ENCODE measurements around the gene TNIP2.
"Not testable (repeated sequence)": the region's sequence is repeated elsewhere in the genome, so short reads cannot be mapped to it uniquely, and the experiment has no call there.

Gene TNIP2

DNA sequence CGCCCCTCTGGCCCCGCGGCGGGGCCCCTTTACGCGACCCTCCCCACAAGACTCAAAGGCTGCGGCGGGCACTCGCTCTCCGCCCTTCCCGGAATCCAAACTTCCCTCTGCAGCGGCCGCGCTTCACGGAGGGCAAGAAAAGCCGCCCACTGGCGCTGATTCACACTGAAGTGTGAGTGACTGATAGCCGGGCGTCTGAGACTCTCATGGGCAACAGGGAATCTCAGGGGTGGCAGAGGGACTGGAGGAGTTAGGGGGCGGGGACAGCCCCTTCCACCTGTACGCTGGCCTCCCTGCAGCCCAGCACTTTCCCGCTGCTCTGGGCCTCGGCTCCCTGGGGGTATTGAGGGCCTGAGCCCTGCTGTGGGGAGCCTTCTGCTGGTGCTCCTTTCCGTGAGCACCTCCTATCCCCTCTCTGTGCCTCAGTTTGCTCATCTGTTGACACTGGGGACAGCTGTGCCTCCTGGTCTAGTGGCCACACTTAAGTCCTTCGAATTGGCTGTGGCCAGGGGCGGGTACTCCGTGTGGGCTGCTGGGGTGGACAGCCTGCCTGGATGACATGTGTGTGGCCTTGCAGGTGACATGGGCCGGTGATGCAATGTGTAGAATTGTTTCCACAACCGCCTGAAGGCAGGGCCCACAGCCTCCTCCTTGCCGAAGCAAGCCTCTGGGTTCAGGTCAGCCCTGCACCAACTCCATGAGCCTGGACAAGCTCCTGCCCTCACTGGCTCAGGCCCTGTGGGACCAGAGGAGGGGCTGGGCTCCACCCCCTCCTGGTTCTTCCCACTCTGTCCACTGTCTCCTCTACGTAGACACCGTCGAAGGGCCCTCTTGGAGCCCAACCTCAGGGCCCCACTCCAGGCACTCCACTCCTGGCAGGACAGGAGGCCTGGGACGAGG lies 37.7 kb upstream of the TNIP2 start:
- no peak for DNase-seq

GRCh38 chr4:2792711-2793585 lies 36.8 kb upstream of the TNIP2 start, which contains the start of gene SH3BP2:
Gene SH3BP2, plus strand, starts transcription at chr4:2793085. Its CDS starts 27,533 bp downstream, at chr4:2820618.
- peak; percentile 76 for DNase-seq

DNA sequence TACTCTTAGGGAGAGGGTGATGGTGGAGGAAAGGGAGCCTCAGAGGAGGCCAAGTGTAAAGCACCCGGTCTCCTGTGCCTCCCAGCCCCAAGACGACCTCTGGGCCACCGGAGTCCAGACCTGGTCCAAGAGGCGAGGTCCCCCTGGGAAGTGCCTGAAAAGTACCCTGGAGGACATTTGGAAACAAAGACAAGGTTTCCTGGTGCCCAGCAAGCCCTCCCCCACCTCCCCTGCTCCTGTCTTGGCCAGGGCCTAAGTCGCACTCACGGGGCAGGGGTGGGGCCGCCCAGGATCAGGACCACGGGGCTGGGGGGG lies 36.2 kb upstream of the TNIP2 start:
- no peak for DNase-seq

DNA sequence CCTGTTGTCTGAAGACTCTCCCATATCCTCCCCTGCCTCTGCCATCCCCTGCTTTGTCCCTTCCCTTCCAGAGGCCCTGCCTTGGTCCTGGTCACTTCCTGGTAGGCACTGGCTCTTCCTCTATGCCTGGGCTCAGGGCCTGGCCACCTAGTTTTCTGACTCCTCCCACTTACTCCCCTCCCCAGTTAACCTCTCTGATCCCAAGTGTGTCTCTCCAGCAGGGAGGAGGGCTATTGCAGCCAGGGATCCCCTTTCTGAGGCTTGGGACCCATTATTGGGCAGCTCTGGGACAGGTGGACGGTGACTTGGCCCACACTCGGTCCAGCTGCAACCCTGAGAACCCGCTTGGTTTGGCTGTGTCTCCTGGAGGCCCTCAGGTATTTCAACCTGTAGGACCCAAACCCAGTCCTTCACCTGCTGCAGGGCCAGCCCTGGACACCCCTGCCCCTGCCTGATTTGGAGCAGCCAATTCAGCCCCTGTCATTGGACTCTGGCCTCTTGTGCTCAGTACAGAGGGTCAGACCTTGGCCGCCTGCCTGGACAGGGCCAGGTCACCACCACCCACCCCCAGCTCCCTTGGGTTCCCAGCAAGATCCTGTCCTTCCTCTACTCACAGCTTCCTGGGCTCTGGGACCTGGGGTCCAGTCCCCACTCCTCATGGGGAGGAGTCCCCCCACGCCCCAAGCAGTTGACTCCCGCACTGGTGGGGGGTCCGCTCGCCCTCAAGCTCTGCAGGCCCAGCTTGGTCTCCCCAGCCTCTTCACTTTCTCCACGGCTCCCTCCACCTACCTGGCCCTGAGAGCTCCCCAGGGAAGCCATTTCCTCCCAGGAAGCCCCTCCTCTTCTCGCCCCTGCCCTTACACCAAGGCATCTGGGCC lies 35.6 kb upstream of the TNIP2 start:
- no peak for DNase-seq

DNA sequence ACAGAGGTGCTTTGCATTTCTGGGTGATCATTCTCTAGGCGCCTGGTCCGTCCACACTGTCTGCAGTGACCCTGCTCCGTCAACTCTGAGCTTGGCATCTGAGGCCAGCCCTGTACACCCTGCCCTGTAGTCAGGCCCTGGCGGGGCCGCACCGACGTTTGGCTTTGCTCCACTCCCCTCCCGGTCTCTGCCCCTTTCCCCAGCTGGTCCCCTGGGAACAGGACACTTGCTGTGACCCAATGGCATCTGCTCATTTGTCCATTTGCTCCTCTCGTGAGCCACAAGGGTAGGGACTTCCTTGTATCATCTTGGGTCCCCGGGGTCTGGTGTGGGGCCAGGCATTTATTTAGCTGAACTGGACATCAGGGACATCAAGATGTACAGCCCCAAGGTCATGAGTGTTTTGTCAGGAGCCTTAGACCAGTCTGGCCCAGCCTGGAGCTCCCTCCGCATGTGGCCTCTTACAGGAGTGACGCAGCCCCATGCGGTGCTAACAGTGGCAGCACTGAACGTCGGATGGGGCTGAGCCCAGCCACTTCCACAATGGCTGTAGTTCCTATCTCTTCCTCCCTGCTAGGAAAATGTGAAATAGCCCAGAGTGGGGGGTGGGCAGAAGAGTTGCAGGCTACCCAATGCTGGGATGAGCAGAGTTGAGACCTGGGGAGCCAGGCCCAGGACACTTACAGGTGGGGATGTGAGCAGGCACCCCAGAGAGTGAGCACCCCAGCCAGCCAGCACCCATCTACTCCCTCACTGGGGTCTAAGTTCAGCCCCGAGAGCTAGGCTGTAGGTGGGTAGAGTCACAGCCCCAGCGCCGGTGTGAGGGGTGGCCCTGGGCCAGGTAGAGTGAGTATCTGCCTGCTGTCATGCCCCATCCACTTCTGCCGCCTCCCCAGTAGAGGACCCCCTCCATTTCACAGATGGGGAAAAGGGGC lies 34.7 kb upstream of the TNIP2 start:
- no peak for DNase-seq

GRCh38 chr4:2789793-2790582 lies 33.9 kb upstream of the TNIP2 start:
- DNase-seq: no peak

GRCh38 chr4:2789351-2789750 lies 33.2 kb upstream of the TNIP2 start:
- DNase-seq: no peak

GRCh38 chr4:2788532-2789103 lies 32.5 kb upstream of the TNIP2 start:
- no peak for DNase-seq

DNA sequence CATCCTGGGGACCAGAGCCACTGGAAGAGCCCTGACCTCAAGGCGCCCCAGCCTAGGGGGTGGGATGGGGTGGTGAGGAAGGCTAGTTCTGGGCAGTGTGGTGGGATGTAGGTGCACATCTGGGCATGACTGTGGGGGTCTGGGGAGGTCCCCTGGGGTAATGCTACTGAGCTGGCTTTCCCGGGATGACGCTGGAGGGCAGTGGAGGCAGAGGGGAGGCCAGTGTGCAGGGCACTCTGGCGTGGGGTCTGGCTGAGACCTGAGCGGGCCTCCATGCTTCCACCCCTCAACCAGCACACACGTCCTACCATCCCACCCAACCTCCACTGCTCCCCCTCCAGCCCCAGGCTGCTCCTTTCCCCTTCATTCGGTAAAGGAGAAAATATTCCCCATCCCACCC lies 32.0 kb upstream of the TNIP2 start:
- no peak for DNase-seq

DNA sequence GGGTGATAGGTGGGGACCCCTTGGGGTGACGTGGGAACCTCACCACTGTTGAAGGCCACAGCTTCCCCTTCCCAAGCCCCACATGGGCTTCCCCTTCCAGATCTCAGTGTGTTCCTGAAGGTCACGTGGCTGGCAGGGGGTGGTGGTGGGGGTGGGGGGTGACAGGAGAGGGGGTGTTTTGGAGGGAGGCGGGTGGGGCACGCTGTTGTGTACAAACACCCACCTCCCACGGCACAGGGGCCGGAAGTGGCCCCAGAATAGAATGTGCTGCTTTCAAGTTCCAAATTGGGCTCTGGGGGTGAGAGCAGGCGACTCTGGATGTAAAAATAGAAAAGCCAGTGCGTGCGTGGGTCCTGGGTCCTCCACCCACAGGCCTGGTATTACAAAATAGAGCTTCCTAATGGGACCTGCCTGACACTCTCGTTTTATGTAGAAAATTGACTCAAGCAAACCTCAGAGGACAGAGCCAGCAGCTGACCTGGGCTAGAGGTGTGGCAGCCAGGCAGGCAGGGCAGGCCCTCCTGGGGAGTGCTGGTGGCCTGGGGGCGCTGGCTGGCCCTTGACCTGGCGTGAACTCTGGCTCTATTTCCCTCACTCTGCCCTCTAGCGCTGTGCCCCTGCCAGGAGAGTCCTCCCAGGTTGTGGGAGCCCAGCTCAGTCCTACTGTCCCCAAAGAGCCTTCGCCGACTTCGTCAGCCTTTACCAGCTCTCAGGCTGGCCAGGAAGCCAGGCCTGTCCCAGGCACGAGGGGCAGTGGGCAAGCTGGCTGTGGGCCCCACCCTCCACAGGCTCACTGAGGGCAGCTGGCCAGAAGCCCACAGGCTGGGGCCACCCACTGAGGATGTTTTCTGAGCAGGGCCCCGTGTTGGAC lies 31.3 kb upstream of the TNIP2 start:
- DNase-seq: no peak

DNA sequence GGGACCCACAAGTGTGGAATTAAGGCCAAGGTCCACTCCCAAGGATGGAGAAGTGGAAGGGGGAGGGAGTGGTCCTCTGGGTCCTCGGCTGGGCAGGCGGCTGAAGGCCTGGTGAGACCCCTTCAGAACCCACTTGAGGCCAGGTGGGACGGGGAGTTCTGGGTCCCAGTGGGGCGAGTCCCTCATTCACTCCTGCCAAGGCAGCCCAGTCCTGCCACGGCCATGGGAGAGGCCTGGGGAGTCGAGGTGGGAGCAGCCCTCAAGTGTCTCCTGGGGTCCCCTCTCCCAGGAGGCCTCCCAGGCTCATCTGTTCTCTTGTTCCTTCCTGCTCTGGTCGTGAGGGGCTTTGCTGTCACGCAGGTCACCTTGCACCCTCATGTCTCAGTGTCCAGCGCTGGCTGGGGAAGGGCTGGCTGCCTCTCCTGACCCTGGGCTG lies 30.7 kb upstream of the TNIP2 start:
- DNase-seq: no peak

DNA sequence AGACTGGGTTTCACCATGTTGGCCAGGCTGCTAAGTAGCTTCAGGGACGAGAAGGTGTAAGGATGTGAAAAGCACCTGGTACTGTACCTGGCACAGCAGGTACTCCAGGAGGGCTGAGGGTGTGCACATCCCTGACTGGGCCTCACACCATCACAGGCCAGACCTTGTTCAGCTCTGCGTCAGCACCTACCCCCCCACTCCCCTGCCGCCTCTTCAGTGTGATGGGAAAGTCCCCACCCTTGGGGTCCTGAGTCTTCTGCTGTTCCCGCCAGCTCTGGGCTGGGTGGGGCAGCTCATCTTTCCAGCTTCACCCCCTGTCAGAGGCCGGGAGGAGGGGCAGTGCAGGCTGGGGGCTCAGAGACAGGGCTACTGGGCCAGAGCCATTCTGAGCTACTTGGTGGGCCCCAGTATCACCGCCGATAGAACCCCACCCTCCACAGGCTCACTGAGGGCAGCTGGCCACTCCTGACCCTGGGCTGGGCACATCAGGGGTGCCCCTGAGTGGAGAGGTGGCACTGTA lies 30.1 kb upstream of the TNIP2 start:
- DNase-seq: no peak

DNA sequence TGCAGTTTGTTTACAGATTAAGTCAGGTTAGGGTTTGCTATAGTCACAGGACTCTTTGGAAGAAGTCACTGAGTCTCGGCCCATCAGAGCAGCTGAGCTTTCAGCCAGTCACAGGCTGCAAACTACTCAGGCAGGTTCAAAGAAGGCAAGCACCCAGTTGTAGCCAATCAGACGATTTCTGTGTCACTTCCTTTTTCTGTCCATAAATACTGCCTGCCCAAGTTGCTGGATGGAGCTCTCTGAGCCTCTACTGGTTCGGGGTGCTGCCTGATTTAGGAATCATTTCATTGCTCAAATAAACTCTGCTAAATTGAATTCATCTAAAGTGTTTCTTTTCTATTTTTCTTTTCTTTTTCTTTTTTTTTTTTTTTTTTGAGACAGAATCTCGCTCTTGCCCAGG lies 29.5 kb upstream of the TNIP2 start:
- no peak for DNase-seq

DNA sequence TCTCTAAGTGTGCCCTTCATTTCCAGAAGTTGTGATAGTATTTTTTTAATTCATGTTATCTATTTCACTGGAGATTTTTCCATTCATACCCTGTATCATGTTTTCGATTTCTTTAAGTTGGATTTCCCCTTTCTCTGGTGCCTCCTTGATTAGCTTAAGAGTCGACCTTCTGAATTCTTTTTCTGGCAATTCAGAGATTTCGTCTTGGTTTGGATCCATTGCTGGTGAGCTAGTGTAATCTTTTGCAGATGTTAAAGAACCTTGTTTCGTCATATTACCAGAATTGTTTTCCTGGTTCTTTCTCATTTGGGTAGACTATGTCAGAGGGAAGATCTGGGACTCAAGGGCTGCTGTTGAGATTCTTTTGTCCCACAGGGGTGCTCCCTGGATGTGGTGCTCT lies 27.7 kb upstream of the TNIP2 start:
- DNase-seq: no peak

DNA sequence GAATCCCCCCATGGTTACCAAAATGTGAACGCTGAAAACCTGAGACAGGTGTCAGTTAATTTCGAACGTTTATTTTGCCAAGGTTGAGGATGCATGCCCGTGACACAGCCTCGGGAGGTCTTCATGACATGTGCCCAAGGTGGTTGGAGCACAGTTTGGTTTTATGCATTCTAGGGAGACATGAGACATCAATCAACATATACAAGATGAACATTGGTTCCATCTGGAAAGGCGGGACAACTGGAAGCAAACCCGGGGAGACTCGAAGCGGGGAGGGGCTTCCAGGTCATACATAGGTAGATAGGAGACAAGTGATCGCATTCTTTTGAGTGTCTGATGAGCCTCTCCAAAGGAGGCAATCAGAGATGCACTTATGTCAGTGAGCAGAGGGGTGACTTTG lies 25.8 kb upstream of the TNIP2 start:
- DNase-seq: no peak

- not testable (repeated sequence) for DNase-seq
Observed at GRCh38 chr4:2780643-2781042, 24.5 kb upstream of the TNIP2 start.

DNA sequence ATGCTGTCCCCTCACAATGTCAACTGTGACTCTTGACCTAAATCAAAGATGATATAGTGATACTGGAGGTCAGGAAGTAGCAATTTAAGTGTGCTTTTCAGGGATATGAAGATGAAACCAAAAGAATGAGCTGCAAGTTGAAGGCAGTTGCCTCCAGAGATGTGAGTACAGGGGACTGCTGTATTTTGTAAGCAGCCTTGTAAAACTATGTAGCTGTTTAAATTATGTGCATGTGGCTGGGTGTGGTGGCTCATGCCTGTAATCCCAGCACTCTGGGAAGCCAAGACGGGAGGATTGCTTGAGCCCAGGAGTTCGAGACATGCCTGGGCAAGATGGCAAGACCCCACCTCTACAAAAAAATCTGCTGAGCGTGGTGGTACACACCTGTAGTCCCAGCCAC lies 15.1 kb upstream of the TNIP2 start:
- DNase-seq: no peak

- DNase-seq: no peak
Observed at GRCh38 chr4:2768921-2769336, 12.8 kb upstream of the TNIP2 start.

DNA sequence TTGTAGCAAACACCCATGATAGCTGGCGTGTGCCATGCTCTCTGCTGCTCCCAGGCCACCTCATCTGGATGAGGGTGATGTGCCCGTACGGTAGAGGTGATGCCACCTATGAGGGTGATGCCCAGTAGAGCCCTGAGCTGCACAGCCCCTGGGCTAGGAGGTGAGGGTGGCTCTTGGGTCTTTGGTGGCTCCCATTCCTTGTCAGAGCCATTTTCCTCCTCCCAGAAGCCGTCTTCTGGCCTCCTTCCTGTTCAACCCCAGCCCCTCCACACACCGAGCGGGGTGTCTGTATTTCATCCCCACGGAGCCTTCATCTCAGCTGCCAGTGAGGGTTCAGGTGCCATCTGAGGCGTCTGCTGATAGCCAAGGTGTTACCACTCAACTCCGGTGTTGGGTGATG lies 12.0 kb upstream of the TNIP2 start:
- DNase-seq: no peak

Data from eye (tissue), 1 donor.